GM19025 (cell line): ENCODE data around the gene ERF.

Source experiments
- ATAC-seq: cut with Tn5 transposase; IDR thresholded peaks from one replicate; pipeline ENCODE4 v1.9.1; 2021; ENCODE audit warnings: mild to moderate bottlenecking, low read depth, moderate library complexity; ENCODE audit not compliant: unreplicated experiment

Gene ERF

DNA sequence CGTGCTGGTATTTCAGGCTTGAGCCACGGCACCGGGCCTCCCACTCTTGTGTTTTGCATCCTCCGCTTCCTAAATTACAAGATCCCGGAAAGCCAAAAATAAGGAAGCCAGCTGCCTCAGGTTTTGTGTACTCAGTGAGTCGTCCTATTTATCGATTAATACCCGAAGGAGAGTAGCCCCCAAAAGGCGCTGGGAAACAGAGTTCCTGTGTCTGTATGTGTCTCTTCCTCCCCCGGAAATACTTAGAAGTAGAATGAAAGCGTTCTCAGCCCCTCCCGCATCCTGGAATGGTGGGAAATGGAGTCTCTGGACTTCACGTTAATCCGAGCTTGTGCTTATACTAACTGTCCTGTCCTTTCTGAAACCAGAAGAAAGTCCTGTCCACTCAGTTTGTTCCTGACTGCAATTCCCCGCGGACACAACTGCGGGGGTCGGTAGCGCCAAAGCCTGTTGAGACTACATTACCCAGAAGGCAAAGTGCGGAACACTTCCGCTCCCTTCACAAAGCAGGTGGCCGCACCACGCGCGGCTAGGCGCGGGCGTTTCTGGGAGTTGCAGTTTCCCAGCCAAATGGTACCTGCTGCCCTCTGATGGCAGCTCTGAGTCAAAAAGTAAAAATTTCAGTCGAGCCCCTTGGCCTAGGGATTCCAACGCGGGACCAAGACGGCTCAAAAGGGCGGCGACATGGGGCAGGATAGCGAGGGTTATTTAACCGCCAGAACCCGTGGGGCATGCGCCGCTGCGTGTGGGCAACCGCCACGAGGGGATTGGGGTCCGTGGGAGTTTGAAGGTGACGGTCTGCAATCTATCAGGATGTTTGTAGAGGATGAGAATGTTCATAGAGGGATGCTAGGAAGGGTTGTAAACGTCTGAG lies 10.3 kb downstream of the ERF start:
- ATAC-seq: peak; percentile 33

DNA sequence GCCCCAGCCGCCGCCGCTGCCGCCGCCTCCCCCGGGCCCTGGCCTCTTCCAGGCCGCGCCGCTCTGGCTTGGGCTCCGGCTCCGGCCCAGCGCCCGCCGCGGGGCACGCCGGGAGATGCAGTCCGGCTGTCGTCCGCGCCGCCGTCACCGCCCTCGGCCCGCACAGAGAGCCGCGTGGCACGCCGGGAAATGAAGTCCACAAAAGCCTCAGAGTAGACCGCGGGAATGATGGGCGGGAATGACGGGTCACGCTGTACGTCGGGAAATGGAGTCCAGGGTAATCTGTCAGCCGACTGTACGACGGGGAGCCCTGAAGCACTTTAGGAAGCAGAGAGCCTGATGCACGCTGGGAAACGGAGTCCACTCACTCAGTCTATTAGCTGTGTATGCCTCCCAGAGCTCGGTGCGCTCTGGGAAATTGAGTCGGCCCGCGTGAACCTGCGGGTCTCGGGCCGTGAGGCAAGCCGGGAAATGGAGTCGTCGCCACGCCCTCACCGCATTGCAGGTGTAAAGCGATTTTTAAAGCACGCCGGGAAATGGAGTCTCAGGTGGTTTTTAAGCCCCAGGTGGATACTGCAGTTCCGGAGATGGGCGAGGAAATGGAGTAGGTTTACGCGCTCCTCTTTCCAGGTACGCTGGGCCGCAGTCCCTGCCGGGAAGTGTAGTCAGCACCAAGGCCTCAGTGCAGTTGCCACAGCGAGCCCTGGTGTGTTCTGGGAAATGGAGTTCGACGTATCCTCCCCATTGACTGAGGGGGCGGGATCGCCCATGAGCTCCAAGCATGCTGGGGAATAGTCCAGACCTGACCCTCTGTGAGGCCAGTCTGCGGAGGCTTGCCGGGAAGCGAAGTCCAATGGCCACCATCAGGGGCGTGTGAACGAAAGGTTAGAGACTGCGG lies 12.2 kb downstream of the ERF start, which contains the start of gene GSK3A:
Gene GSK3A, minus strand, starts transcription at position 91 of the 898 bp plus-strand sequence. CDS start 137 bp downstream, outside the sequence.
- peak; percentile 60 for ATAC-seq

DNA sequence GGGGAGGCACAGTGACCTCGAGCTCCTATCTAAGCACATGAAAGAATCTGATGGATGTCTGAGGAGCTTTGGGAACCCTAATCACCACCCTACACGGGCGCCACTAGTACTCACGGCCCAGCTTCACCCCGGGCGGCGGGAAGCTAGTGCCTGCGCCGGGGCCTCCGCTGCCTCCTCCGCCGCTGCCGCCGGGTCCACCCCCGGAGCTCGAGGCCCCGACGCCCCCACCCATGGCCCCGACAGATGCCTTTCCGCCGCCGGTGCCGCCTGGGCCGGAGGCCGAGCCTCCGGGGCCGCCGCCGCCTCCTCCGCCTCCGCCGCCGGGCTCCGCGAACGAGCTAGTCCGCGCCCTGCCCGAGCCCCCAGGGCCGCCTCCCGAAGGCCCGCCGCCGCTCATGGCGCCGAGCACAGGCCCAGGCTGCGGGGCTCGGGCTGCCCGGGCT lies 12.8 kb downstream of the ERF start:
- peak; percentile 2 for ATAC-seq

DNA sequence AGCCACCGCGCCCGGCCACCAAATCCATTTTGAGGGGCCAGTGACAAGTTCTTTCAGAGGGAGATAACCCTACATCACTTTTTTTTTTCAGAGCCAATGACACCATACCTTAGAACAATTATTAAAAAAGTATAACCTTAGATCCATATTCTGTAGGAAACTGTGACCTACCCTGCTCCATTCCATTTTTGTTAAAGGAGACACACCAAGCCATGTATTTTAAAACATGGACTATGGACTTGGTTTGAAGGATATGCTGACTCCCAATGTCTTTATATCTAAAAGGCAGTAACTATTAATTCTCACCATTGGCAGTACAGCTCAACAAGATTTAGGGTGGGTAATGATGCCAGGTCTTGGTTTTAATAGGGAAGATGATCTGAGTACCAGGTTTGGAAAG lies 13.6 kb downstream of the ERF start:
- ATAC-seq: no peak

DNA sequence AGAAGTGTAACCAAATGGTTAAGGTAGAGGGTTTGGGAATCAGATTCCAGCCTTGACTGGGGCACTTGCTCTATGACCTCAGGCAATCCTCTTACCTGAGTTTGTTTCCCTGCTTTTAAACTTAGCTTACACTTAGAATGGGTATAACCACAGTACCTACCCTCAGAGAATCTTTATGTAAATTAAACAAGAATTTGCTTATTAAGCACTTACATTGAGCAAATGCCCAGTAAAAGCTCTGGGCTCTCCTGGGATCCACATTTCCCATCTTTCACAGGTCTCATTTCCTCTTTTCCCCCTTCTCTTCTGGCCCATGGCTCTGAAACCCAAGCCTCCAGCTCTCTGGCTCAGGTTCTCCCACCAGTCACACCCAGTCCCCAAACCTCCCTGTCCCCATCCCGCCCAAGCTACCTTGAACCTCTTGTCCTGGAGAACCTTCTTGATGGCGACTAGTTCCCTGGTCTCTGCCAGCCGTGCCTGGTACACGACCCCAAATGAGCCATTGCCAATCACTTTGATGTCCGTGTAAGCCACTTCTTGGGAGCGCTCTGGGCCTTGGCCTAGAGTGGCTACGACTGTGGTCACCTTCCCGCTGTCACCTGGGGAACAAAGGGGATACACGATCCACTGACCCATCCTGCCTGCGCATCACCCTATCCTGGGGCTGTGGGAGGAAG lies 15.2 kb downstream of the ERF start:
- ATAC-seq: no peak

DNA sequence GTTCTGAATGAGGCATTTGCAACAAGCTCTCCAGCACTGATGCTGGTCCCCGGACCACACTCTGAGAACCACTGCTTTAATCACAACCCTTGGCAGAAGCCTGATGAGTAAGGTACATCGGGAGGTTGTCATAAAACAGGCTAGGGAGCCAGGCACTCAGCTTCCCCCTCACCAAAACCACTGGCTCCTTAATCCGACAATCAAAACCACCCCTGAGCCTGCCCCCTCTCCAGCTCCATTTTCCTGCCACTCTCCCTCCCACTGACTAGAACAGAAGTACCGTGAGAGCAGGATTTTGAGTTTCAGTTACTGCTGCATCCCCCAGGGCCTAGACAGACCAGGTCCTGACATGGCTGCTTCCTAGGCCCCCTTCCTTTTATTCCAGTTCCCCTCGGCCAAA lies 19.7 kb downstream of the ERF start:
- ATAC-seq: no peak

DNA sequence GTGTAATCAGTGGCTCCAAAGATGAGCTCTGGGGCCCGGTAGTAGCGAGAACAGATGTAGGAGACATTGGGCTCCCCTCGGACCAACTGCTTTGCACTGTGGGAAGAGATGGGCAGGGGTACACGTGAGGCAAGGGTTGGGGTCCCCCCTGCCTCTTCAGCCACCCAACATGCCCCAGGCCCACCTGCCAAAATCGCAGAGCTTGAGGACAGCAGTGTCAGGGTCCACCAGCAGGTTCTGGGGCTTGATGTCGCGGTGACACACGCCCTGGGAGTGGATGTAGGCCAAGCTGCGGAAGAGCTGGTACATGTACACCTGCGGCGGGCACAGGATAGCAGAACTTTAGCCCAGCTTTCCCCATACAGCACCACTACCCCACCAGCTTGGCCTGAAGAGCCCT lies 20.6 kb downstream of the ERF start:
- ATAC-seq: no peak

DNA sequence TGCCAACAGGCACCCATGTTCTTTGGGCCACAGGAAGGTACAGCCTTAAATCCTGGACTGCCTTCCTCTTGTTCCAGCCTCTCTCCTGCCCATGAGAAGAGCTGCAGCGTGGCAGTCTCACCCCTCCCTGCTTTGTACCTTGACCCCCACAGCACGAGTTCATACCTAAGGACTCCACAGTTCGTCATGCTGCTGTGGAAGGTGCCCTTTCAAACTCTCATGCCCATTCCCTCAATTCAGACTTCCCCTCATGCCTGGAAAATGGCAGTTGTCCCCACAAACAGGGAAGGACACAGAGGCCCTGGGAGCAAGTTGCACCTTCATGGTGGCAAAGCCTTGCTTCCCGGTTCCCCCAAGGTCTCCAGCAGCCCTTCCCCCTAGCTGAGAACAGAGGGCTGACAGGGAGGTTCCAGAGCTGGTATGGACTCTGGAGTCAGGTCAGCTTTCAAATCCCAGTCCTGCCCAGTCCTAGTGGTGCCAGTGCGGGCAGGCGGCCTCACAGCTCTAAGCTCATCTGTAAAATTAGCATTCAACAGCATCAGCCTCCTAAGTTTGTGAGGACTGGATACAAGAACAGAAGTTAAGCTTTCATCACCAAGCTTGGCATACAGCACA lies 21.1 kb downstream of the ERF start:
- no peak for ATAC-seq

DNA sequence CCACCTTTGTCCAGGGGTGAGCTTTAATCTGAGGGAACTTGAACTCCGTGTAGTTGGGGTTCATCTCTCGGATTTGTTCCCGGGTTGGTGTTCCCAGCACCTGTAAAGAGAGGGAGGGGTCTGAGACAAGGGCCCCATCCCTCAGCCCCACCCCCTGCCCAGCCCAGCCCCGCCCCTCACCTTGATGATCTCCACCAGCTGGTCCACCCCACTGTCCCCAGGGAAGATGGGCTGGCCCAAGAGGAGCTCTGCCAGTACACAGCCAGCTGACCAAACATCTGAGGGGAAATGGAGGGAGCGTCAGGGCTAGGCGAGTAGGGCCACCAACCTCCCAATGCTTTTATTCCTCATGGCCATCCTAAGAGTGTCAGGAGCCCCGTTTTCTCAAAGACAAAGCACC lies 21.8 kb downstream of the ERF start:
- no peak for ATAC-seq

DNA sequence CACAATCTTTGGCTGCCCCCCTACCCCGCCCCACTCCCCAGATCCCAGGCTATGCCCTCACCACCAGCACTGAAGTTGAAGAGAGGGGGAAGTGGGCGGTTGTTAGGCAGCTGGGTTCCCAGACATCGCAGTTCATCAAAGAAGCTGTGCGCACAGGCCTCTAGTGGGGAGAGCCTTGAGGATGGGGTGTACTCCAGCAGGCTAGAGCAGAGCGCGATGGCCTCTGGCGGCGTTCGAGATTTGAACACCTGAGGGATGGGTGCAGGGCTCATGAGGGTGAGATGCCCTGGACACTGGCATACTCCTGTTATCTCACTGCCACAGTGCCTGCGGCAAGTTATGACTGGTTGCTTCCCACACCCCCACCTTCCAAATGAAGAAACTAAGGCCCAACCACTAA lies 22.5 kb downstream of the ERF start:
- ATAC-seq: no peak

DNA sequence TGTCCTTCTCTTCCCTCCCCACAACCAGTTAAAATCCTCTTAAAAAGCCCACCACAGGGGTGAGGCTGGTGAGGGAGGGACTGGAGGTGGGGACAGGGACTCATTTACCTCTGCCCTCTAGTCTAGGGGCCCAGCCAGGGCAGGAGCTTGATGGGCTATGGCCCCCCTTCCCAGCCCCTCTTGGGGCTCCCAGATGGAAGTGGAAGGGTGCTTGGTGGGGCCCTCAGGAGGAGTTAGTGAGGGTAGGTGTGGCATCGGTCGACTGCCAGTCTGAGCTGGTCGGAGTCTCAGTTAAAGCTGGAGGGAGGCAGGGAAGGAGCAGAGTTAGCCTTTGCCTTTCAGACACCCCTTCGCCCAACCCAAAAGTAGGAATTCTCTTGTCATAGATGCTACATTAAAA lies 24.4 kb downstream of the ERF start:
- ATAC-seq: no peak

DNA sequence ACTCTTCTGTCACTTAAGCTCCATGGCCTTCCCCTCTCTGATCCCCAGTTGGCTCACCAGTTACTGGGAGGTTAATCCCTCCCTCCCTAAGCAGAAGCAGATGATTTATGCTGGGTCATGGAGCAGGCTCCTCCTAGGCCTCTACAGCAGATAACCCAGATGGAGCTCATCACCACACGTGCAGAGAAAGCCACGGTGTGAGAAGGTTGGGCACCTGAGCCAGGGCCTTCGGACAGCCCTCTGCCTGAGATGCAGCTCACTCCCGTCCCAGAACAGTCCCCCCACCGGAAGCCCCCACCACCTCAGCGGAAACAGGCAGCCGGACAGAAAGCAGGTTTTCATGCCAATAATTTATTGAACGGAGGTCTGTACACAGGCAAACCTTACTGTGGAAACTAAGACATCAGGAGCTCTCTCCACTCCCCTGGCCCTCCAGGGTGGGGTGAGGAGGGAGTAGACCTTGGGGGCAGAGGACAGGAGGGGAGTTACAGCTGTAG lies 25.0 kb downstream of the ERF start:
- no peak for ATAC-seq

DNA sequence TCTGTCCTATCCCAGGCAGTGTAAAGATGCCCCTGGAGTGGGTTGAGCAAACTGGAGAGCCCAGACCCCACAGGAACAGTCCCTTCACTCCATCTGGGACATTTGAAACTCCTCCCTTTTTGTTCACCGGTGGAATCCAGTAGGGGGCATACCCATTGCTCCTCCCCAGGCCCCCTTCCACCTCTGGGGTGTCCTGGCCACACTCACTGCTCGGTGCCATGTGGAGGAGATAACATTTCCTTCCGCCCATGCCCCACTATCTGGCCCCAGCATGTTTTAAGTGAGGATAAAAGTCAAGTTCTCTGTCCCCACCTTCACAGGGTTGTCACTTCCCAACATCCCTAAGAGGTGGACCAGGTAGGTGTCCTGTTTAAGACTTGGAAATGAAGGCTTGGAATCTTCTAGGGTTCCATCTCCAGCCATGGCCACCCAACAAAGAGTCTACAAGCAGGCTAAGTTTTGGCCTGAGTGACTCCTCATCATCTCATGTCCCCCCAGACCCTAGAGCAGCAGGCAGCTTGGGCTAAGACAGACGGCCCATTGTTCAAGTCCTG lies 25.6 kb downstream of the ERF start:
- no peak for ATAC-seq

DNA sequence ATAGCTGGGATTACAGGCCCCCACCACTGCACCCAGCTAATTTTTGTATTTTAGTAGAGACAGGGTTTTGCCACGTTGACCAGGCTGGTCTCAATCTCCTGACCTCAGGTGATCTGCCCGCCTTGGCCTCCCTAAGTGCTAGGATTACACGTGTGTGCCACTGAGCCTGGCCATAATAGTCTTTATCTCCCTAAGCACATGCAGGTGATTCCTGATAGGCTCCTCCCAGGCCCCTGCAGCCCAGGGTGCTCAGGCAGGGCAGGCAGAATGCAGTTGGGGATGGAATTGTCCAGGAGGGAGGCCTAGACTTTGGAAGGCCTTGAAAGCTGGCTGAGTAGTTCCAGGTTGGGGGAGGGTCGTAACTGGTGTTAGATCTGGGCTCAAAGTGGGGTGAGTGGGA lies 26.3 kb downstream of the ERF start:
- ATAC-seq: no peak

DNA sequence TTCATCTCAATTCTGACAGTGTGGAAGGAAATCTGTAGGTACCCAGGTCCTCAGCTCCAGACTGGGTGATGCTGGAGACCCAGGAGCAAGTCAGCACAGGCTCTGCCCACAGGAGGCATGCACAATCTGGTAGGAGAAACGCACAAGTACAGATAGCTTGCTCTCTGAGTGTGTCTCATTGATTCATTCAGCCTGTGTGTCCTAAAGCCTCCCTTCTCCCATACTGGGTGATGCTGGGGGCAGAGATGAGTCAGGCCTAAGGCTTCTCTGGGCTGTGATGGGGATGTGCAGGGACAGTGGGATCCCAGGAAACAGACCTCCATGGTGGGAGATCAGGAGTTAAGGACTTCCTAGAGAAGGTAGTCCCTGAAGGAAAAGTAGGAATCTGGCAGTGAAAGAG lies 28.0 kb downstream of the ERF start:
- ATAC-seq: no peak

DNA sequence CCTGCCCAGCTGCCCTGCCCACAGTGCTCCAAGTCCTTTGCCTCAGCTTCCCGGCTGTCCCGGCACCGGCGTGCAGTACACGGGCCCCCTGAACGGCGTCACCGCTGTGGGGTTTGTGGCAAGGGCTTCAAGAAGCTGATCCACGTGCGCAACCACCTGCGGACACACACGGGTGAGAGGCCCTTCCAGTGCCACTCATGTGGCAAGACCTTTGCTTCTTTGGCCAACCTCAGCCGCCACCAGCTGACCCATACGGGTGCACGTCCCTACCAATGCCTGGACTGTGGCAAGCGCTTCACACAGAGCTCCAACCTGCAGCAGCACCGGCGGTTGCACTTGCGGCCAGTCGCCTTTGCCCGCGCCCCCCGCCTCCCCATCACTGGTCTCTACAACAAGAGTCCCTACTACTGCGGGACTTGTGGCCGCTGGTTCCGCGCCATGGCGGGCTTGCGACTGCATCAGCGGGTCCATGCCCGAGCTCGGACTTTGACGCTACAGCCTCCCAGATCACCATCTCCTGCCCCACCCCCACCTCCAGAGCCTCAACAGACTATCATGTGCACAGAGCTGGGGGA lies 29.1 kb downstream of the ERF start:
- no peak for ATAC-seq

DNA sequence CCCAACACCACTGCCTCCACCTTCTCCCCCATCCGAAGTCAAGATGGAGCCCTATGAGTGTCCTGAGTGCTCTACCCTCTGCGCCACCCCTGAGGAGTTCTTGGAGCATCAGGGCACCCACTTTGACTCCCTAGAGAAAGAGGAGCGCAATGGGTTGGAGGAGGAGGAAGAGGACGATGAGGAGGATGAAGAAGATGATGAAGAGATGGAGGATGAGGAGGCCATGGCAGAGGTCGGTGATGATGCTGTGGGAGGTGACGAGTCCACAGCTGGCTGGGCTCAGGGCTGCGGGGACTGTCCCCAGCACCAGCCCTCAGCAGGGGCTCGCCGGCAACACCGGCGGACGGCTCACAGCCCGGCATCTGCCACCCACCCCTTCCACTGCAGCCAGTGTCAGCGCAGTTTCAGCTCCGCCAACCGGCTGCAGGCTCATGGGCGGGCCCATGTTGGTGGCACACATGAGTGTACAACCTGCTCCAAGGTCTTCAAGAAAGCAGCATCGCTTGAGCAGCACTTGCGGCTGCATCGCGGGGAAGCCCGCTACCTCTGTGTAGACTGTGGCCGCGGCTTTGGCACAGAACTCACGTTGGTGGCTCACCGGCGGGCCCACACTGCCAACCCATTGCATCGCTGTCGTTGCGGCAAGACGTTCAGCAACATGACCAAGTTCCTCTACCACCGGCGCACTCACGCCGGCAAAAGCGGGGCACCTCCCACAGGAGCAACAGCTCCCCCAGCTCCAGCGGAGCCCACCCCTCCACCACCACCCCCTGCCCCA lies 29.8 kb downstream of the ERF start:
- ATAC-seq: no peak

DNA sequence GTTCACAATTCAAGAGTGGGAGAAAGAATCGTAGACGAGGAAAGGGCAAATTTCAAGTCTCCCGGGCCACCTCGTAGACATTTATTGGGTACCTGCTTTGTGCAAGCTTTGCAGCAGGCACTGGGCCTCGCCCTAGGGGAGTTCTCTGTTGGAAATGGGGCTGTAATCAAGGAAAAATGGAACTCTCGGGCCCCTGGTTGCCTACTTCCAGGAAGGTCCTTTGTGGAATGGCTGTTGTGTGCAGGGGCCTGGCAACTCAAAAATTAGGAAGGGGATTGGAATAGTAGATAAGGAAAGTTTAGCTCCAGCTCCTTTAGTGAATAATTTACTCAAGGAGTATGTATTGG lies 34.2 kb downstream of the ERF start:
- no peak for ATAC-seq
